Measurements from ENCODE around the gene ITCH.

DNA sequence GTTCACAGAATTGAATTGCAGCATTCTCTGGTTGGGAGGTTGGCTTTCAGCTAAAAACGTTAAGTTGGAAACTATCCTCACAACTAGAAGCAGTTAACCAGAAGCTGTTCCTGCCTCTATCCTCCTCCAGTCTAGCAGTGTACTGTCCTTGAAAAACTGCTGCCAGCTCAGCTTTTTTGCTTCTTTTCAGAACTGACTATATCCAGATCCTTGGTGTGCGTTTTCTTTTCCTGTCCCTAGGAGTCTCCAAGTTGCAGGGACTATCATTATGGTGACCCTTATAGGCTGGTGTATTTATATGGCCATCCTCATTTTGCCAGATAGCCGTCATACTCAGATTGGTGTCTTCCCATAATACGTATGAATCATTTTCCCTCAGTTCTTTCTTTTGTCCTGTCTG is 5.5 kb downstream of the ITCH start:
- TF ChIP-seq CTCF (conservative IDR thresholded peaks at IDR 0.05; ENCODE audit: low read length) (no peak), EZH2phosphoT487 (IDR thresholded peaks at IDR 0.05; ENCODE audit: borderline replicate concordance, low read depth, low read length) (no peak)
